Measurements from ENCODE around the gene MRC2. TPM values are rescaled to one million over a fixed set of nuclear protein-coding genes. Genes with fewer than 3 reads are reported as not detected.

The MRC2 gene
- total RNA-seq, 2 experiments from 2014 or later, result 11.2 to 12.5 TPM

DNA sequence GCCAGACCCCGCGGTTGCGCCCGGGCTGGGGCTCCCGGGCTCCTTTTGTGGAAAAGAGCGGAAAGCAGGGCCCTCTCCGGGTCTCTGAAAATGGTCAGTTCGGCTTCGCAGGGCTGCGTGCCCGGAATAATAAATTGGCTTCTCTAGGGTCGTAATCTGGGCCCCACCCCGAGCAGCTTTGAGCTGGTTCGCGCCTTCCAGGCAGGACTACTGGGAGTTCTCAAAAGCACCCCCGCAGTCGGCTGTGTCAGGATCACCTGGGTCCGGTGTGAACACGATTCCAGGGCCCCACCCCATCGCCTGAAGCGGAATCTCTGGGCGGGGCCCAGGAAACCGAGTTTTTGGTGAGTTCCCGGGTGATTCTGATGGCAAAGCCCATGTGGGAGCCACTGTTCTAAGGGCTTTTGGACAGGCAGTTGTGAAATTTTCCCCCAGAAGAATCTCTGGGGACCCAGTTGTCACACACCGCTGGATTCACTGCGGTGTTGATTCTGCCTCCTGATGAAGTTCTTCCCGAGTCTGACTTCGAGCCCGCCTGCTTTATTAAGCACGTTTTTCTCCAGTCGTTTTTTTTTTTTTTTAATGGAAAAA is 77.0 kb downstream of the MRC2 start:
- Mint-ChIP-seq H3K4me3 (peak overlapping the region; percentile 66), H3K27me3 (peaks cover 23% of the 10 kb centered on the region), H3K4me1 (ENCODE audit: low read depth) (peaks cover 10% of the 10 kb centered on the region), H3K36me3 (no peaks in the 10 kb centered on the region), H3K9me3 (peaks cover 7% of the 10 kb centered on the region), H3K27ac (no peak overlapping the region)
- DNase-seq, result peak; percentile 18
- intact Hi-C loops (cut with micrococcal nuclease), result loop anchor here (2.0 kb wide), 1 partner anchor 702 kb away; no protein-coding TSS in a partner anchor
- ChIA-PET CTCF (interaction anchor here (0.8 to 1.6 kb wide), 3 partner anchors 18 to 385 kb away, joined by 3 to 7 read pairs (median 4); no protein-coding TSS in a partner anchor), POLR2A (no interaction called here)

DNA sequence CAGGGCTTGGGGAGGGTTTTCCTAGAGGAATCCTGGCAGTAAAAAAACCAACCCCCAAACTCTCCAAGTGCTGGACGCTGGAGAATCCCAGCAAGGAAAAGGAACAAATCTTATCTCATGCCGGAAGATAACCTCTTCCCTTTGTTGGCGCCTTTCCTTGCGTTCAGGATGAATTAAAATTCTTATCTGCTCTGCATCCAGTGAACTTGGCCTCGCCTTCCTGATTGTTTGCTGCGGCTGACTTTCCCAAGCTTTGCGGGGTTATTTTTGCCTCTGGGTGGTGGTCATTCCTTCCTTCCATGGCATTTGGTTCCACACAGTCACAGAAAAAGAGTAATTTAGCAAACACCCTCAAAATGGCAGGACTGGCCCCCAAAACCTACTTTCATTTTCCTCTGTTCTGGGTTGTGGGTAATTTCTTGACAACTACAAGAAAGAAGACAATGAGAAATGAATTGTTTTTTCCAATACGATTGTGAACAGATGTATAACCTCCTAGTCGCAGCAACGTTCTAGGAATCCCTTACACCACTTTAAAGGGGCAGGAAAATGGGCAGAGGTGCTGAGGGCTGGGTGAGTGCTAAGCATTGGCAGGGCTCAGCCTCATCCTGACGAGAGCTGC is 77.8 kb downstream of the MRC2 start:
- H3K4me1 Mint-ChIP-seq (ENCODE audit: low read depth), result peaks cover 10% of the 10 kb centered on the region
- ChIA-PET POLR2A (no interaction called here), CTCF (interaction anchor here (1.0 to 1.6 kb wide), 3 partner anchors 18 to 19 kb away, joined by 3 to 7 read pairs (median 4); no protein-coding TSS in a partner anchor)
- no peak for DNase-seq
- H3K27me3 Mint-ChIP-seq, result peaks cover 23% of the 10 kb centered on the region
- H3K27ac Mint-ChIP-seq, result no peak overlapping the region
- H3K4me3 Mint-ChIP-seq, result peak overlapping the region; percentile 20
- H3K36me3 Mint-ChIP-seq, result no peaks in the 10 kb centered on the region
- intact Hi-C loops (cut with micrococcal nuclease), result loop anchor here (2.0 kb wide), 1 partner anchor 702 kb away; no protein-coding TSS in a partner anchor
- peaks cover 7% of the 10 kb centered on the region for H3K9me3 Mint-ChIP-seq

DNA sequence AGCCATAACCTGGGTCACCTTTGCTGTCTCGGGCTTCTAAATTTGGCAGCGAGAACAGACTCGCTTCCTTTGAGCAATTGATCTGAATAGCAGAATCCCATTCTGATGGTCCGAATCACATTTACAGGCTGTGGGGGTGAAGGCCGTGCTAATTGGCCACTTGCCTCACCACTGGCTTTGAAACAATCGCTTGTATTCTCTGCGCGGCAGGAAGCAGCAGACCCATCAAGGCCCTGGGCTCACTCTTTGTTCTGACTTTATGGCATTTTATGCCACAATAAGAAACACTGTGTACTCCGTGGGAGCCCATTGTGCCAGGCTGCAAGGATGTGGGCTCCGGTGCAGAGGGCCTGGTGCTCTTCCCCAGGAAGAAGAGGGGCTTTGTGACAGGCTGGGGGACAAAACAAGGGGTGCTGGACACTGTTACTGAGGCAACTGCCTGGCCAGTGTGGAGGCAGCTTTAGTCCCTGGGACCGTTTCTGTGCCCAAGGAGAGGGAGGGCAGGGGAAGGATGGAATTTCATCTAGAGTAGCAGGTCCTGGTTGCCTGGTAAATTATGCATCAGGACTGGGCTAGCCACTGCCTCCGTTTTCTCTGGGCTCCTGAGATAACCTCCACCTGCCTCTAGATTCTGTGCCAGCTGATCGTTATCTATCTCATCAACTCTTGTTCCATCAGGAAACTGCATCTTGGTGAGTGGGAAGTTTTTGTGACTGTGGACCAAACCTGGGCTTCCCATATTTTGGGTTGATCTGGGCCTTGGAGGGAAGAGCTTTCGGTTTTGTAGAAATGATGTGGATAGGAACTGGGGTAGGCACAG is 78.5 kb downstream of the MRC2 start:
- Mint-ChIP-seq H3K27ac (no peak overlapping the region), H3K36me3 (no peaks in the 10 kb centered on the region), H3K9me3 (peaks cover 7% of the 10 kb centered on the region), H3K4me1 (ENCODE audit: low read depth) (peaks cover 10% of the 10 kb centered on the region), H3K4me3 (no peak overlapping the region), H3K27me3 (peaks cover 22% of the 10 kb centered on the region)
- intact Hi-C loops (cut with micrococcal nuclease), result loop anchor here (2.0 kb wide), 1 partner anchor 701 kb away; no protein-coding TSS in a partner anchor
- no peak for DNase-seq
- ChIA-PET CTCF (interaction anchor here (1.0 to 1.3 kb wide), 2 partner anchors 19 to 263 kb away, joined by 3 read pairs; no protein-coding TSS in a partner anchor), POLR2A (no interaction called here)

DNA sequence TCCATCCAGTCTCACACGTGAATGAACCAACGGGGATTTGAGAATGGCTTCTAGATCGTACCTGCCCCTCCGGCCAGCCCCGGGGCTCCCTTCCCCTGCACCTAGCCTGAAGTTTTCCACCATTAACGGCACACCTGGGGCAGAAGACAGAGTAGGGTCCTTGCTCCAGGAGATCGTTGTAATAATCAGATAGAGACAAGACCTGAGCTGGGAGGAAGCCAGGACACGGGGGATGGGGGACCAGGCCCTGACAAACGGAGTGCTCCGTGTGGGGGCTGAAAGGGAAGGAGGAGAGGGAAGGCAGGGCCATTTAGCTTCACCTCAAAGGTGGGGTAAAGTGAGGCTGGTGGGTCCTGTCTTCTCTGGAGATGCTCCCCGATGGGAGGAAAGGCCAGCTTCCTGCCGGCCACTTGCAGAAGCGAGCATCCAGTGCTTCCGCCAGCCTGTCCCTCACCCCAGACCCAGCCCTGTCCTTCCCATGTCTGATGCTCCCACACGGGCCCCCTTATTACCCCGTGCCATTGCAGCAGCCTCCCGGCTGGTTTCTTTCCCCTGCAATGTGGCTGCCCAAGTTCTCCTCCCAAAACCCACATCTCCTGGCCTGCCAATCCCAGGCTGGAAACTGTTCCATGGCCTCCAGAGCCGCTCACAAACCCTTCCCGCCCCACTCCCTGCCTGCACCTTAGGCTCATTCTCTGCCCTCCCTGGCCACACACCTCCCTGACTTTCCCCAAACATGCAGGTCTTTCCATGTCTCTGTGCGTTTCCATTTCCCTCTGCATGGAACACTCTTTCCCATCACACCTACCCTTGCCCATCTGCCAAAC is 79.3 kb downstream of the MRC2 start:
- no peaks in the 10 kb centered on the region for H3K36me3 Mint-ChIP-seq
- no peak overlapping the region for H3K4me3 Mint-ChIP-seq
- intact Hi-C loops (cut with micrococcal nuclease), result no loop called here
- peaks cover 22% of the 10 kb centered on the region for H3K27me3 Mint-ChIP-seq
- no peak overlapping the region for H3K27ac Mint-ChIP-seq
- DNase-seq, result no peak
- H3K9me3 Mint-ChIP-seq, result peaks cover 7% of the 10 kb centered on the region
- POLR2A ChIA-PET, result no interaction called here
- H3K4me1 Mint-ChIP-seq (ENCODE audit: low read depth), result peaks cover 10% of the 10 kb centered on the region
- CTCF ChIA-PET, result interaction anchor here (1.0 to 1.3 kb wide), 2 partner anchors 18 to 262 kb away, joined by 3 read pairs; no protein-coding TSS in a partner anchor

DNA sequence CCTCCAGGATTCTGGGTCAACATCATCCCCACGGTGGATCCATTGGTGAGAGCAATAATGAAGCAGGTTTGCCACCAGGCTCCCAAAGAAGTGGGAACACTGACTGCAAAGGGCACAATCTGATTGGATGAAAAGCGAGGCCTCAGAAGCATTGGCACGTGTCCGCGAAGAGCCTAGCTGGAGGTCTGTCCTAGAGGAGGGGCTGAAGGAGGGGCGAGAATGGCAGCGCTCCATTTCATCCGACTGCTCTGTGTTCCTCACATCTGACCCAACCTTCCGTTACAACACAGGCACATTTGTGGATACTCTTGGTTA is 79.9 kb downstream of the MRC2 start:
- no peak for DNase-seq
- H3K27me3 Mint-ChIP-seq, result peaks cover 22% of the 10 kb centered on the region
- peaks cover 10% of the 10 kb centered on the region for H3K4me1 Mint-ChIP-seq (ENCODE audit: low read depth)
- no peak overlapping the region for H3K27ac Mint-ChIP-seq
- intact Hi-C loops (cut with micrococcal nuclease), result no loop called here
- H3K4me3 Mint-ChIP-seq, result no peak overlapping the region
- no peaks in the 10 kb centered on the region for H3K36me3 Mint-ChIP-seq
- peaks cover 7% of the 10 kb centered on the region for H3K9me3 Mint-ChIP-seq
- POLR2A ChIA-PET, result no interaction called here
- CTCF ChIA-PET, result interaction anchor here (1.3 kb wide), 1 partner anchor 262 kb away, joined by 3 read pairs; no protein-coding TSS in a partner anchor

DNA sequence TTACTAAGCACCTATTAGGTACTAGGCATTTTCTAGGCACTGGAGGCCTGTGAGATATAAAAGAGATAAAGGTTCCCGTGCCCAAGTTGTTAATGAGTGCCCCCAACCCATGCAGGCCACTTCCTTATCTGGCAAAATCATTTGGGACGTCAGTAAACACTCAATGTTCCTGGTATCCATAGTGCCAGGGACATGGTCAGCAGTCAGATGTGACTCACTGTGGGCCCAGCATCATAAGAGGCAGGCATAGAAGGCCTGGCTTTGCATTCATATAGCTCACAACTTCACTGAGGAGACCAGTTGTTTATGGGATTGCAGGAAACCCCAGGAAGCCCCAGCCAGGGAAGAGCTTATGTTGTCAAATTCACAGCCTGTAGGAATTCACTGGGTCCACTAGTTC is 81.1 kb downstream of the MRC2 start:
- DNase-seq, result no peak
- H3K4me3 Mint-ChIP-seq, result no peak overlapping the region
- H3K27me3 Mint-ChIP-seq, result peaks cover 22% of the 10 kb centered on the region
- H3K9me3 Mint-ChIP-seq, result peaks cover 7% of the 10 kb centered on the region
- peaks cover 6% of the 10 kb centered on the region for H3K4me1 Mint-ChIP-seq (ENCODE audit: low read depth)
- no peak overlapping the region for H3K27ac Mint-ChIP-seq
- ChIA-PET POLR2A (no interaction called here), CTCF (no interaction called here)
- intact Hi-C loops (cut with micrococcal nuclease), result no loop called here
- H3K36me3 Mint-ChIP-seq, result no peaks in the 10 kb centered on the region

DNA sequence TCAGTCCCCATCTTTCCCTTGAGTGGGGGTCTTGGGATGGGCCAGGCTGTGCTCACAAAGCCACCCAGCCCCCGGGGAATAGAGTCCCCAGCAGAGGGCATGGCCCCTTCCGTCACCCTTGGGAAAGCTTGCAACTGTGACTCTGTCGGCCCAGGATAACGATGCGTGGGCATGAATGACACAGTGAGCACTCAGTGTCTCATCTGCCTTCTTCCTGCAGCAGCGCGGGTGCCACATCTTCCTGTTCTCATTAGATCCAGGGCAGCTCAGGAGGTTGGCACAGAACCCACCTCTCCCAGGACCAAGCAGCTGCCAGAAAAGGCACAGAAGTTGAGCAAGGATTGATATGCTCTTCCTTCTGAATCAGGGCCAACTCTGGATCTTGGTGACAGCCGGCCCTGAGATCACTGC is 84.7 kb downstream of the MRC2 start:
- Mint-ChIP-seq H3K4me1 (ENCODE audit: low read depth) (no peaks in the 10 kb centered on the region), H3K27ac (no peak overlapping the region), H3K27me3 (peaks cover 6% of the 10 kb centered on the region), H3K9me3 (peaks cover 7% of the 10 kb centered on the region), H3K36me3 (no peaks in the 10 kb centered on the region), H3K4me3 (no peak overlapping the region)
- ChIA-PET CTCF (interaction anchor here (0.6 to 0.8 kb wide), 2 partner anchors 16 to 1298 kb away, joined by 3 read pairs; no protein-coding TSS in a partner anchor), POLR2A (no interaction called here)
- intact Hi-C loops (cut with micrococcal nuclease), result no loop called here
- no peak for DNase-seq

DNA sequence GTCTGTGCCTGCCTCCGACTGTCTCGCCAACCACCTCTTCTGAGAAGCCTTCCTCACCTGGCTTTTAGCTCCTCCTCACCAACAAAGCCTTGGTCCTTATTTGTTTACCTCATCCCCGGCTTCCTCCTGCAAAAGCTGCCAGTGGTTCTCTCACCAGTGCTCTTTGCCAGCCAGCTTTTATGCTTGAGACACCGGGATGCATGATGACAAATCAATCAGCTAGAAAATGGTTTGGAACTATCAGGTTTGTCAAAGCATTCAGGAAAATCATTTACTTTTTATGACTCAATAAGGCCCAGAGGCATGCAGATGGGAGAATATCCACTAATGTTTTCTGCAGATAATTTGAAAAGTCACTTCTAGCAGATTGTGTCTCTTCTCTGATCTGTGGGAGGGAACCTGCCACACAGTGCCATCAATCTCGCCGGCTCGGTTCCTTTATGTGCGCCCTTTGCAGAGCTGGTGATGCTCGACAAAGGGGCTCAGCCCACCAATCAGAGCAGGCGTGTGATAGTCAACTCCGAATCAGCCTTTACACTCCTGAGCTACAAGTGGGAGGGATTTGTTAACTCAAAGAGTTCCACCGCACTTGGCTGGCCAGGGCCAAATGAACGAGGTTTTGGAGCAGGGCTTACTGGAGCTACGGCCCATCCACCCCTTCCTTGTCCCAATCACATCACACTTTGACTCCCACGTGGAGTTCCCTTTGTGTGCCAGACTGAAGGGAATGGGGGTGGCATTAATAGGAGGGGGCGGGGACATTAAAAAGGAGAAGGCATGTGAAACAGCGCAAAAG is 85.8 kb downstream of the MRC2 start:
- H3K27me3 Mint-ChIP-seq, result peaks cover 5% of the 10 kb centered on the region
- H3K9me3 Mint-ChIP-seq, result peaks cover 7% of the 10 kb centered on the region
- ChIA-PET POLR2A (no interaction called here), CTCF (interaction anchor here (0.5 to 0.6 kb wide), 2 partner anchors 194 to 856 kb away, joined by 3 read pairs; no protein-coding TSS in a partner anchor)
- H3K4me1 Mint-ChIP-seq (ENCODE audit: low read depth), result peaks cover 2% of the 10 kb centered on the region
- no peaks in the 10 kb centered on the region for H3K36me3 Mint-ChIP-seq
- H3K4me3 Mint-ChIP-seq, result no peak overlapping the region
- no peak for DNase-seq
- no peak overlapping the region for H3K27ac Mint-ChIP-seq
- intact Hi-C loops (cut with micrococcal nuclease), result no loop called here

DNA sequence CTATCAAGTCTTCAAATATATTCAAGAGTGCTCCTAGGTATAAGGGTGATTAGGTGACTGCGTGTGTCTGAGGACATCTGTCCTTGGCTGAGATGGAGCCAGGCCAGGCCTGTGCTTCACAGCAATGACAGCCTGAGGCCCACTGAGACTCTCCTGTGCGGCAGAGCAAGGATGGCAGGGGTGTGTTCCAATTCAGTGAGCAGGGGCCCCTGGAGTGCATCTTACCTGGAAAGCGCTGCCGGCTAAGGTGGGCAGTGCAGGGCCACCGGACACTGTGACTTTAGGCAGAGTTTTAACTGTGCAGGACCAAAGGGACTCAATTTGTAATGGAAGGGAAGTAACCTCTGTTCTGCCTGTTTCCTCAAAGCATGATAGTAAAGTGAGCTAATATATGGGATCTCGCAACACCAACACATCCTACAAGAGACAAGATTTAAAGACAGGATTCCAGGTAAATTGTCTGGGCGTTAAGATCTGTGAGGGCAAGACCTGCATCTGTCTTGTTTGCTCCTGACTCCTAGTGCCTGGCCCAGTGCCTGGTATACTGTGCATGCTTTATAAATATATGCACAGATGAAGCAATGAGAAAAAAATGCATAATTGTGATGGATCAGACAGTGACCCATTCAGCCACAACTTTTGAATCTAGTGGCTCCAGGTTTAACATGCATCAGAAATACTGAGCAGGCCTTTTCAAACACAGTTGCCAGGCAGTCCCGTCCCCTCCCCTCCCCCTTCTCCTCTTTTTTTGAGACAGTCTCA is 86.7 kb downstream of the MRC2 start:
- CTCF ChIA-PET, result no interaction called here
- Mint-ChIP-seq H3K9me3 (no peaks in the 10 kb centered on the region), H3K27me3 (peaks cover 5% of the 10 kb centered on the region), H3K4me3 (no peak overlapping the region), H3K27ac (no peak overlapping the region), H3K36me3 (no peaks in the 10 kb centered on the region), H3K4me1 (ENCODE audit: low read depth) (peaks cover 8% of the 10 kb centered on the region)
- intact Hi-C loops (cut with micrococcal nuclease), result no loop called here
- POLR2A ChIA-PET, result no interaction called here
- DNase-seq, result no peak

DNA sequence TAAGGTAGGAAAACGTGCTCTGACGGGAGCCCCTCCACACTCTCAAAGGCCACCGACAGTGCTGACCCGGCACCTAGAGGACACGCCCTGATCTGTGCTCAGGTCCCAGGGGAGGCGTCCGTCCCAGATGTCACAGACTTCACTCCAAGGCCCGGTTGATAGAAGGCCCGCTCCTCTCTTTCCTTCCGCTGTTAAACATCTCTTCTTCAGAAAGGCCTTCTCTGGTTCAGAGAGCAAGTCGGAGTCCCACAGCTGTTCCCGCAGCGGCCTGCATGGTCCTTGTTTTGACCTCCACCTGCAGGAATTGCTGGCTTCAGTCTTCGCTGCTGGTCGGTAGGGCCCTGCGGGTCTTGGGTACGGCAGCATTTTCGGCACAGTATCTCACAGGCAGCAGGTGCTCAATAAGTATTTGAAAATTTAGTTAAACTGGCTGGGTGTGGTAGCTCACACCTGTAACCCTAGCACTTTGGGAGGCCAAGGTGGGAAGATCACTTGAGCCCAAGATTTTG is 88.5 kb downstream of the MRC2 start:
- peaks cover 13% of the 10 kb centered on the region for H3K4me1 Mint-ChIP-seq (ENCODE audit: low read depth)
- H3K27me3 Mint-ChIP-seq, result peaks cover 19% of the 10 kb centered on the region
- no peak overlapping the region for H3K4me3 Mint-ChIP-seq
- POLR2A ChIA-PET, result no interaction called here
- intact Hi-C loops (cut with micrococcal nuclease), result no loop called here
- no peak for DNase-seq
- H3K9me3 Mint-ChIP-seq, result no peaks in the 10 kb centered on the region
- CTCF ChIA-PET, result no interaction called here
- H3K36me3 Mint-ChIP-seq, result no peaks in the 10 kb centered on the region
- no peak overlapping the region for H3K27ac Mint-ChIP-seq
